Ishikawa (cell line): ENCODE data around the gene NPAS3.

Source experiments
- EGR1 ChIP-seq: IDR thresholded peaks from 2 replicates; pipeline ENCODE4 v1.6.1; 2012
- EP300 ChIP-seq: IDR thresholded peaks from 2 replicates; pipeline ENCODE4 v1.6.1; 2012; ENCODE audit warnings: borderline replicate concordance
- FOXM1 ChIP-seq: IDR thresholded peaks from 2 replicates; pipeline ENCODE4 v1.6.1; 2012; ENCODE audit warnings: low read depth, borderline replicate concordance
- NFIC ChIP-seq: IDR thresholded peaks from 2 replicates; pipeline ENCODE4 v1.6.1; 2012
- RAD21 ChIP-seq: IDR thresholded peaks from 2 replicates; pipeline ENCODE4 v1.6.1; 2012; ENCODE audit warnings: low read depth
- YY1 ChIP-seq: IDR thresholded peaks from 2 replicates; pipeline ENCODE4 v1.6.1; 2012; ENCODE audit warnings: low read depth
- TF ChIP-seq, protein P1 (sequence below): IDR thresholded peaks from 2 replicates; pipeline ENCODE4 v1.6.1; 2012; ENCODE audit warnings: low read depth, mild to moderate bottlenecking
- TF ChIP-seq, protein P2 (sequence below): IDR thresholded peaks from 2 replicates; pipeline ENCODE4 v1.6.1; 2012

DNA sequence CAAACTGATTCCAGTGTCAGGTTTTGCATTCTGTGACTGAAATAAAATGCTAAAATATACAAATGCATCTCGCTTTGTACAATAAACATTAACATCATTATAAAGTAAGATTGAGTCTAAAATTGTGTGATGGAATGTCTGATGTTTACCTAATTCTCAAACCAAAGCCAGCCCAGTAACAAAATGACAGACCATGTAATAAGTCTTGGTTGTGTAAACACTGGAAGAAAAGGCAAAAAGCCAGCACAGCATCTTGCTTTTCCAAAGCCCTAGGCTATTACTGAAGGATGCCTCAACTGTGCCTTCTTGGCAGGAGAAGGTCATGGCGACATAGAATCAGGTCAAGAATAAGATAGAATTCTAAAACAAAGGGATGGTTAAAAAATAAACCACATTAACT, 842.6 kb downstream of the NPAS3 start:
- TF ChIP-seq EGR1: no peak
- no peak for TF ChIP-seq EP300
- no peak for TF ChIP-seq NFIC
- no peak for TF ChIP-seq RAD21
- TF ChIP-seq, protein P1, sequence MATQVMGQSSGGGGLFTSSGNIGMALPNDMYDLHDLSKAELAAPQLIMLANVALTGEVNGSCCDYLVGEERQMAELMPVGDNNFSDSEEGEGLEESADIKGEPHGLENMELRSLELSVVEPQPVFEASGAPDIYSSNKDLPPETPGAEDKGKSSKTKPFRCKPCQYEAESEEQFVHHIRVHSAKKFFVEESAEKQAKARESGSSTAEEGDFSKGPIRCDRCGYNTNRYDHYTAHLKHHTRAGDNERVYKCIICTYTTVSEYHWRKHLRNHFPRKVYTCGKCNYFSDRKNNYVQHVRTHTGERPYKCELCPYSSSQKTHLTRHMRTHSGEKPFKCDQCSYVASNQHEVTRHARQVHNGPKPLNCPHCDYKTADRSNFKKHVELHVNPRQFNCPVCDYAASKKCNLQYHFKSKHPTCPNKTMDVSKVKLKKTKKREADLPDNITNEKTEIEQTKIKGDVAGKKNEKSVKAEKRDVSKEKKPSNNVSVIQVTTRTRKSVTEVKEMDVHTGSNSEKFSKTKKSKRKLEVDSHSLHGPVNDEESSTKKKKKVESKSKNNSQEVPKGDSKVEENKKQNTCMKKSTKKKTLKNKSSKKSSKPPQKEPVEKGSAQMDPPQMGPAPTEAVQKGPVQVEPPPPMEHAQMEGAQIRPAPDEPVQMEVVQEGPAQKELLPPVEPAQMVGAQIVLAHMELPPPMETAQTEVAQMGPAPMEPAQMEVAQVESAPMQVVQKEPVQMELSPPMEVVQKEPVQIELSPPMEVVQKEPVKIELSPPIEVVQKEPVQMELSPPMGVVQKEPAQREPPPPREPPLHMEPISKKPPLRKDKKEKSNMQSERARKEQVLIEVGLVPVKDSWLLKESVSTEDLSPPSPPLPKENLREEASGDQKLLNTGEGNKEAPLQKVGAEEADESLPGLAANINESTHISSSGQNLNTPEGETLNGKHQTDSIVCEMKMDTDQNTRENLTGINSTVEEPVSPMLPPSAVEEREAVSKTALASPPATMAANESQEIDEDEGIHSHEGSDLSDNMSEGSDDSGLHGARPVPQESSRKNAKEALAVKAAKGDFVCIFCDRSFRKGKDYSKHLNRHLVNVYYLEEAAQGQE: no peak
- no peak for TF ChIP-seq FOXM1
- TF ChIP-seq YY1: no peak
- TF ChIP-seq, protein P2, sequence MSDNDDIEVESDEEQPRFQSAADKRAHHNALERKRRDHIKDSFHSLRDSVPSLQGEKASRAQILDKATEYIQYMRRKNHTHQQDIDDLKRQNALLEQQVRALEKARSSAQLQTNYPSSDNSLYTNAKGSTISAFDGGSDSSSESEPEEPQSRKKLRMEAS: no peak
